HG03378 (cell line): ENCODE measurements around the gene PLEKHN1.

ENCODE experiments used
- ATAC-seq: cut with Tn5 transposase; IDR thresholded peaks from one replicate; pipeline ENCODE4 v1.9.1; 2021; ENCODE audit warnings: mild to moderate bottlenecking, moderate library complexity; ENCODE audit not compliant: unreplicated experiment

The PLEKHN1 gene

GRCh38 chr1:966135-966703 is at the start of gene PLEKHN1:
Gene PLEKHN1, plus strand, starts transcription at chr1:966482. Its CDS starts 50 bp downstream, at chr1:966532.
- no peak for ATAC-seq

- ATAC-seq = no peak
Measured at GRCh38 chr1:917076-917459, 49.2 kb upstream of the PLEKHN1 start.

- no peak for ATAC-seq
Measured at GRCh38 chr1:917466-918091, 48.7 kb upstream of the PLEKHN1 start.

GRCh38 chr1:918353-918752 is 47.9 kb upstream of the PLEKHN1 start:
- ATAC-seq = no peak

- ATAC-seq = no peak
Measured at GRCh38 chr1:918843-919242, 47.4 kb upstream of the PLEKHN1 start.

- no peak for ATAC-seq
Measured at GRCh38 chr1:919271-919872, 46.9 kb upstream of the PLEKHN1 start.

GRCh38 chr1:920010-920409 is 46.3 kb upstream of the PLEKHN1 start:
- ATAC-seq = no peak

- no peak for ATAC-seq
Measured at GRCh38 chr1:920521-920920, 45.8 kb upstream of the PLEKHN1 start.

- ATAC-seq = no peak
Measured at GRCh38 chr1:921011-921837, 45.1 kb upstream of the PLEKHN1 start.

- no peak for ATAC-seq
Measured at GRCh38 chr1:923131-923990, 42.9 kb upstream of the PLEKHN1 start, which contains the start of gene SAMD11. Gene SAMD11, plus strand, starts transcription at chr1:923923. Its CDS starts 509 bp downstream, at chr1:924432.

GRCh38 chr1:923991-924655 is 42.2 kb upstream of the PLEKHN1 start:
- no peak for ATAC-seq

- ATAC-seq = no peak
Measured at GRCh38 chr1:924656-925560, 41.4 kb upstream of the PLEKHN1 start.

- no peak for ATAC-seq
Measured at GRCh38 chr1:925561-926421, 40.5 kb upstream of the PLEKHN1 start.

- ATAC-seq = no peak
Measured at GRCh38 chr1:927234-927633, 39.0 kb upstream of the PLEKHN1 start.

GRCh38 chr1:927748-928147 is 38.5 kb upstream of the PLEKHN1 start:
- ATAC-seq = no peak

GRCh38 chr1:928825-929661 is 37.2 kb upstream of the PLEKHN1 start:
- no peak for ATAC-seq
